Stimulated activated CD4-positive, alpha-beta T cell treated with anti-CD3 and anti-CD28 coated beads, Interleukin-1b, Interleukin-23, amount 100 ng/mL, for 1 hour (primary cell): Measurements from ENCODE around the gene BRD3OS.

Source experiments
- DNase-seq, 2 donors: peaks; one replicate each; pipeline ENCODE4 v3.0.0-alpha.2; 2020; ENCODE audit warnings: low read depth in 2 of 2

BRD3OS gene

GRCh38 chr9:134050726-134051125 is 25.4 kb downstream of the BRD3OS start:
- DNase-seq: no peak

GRCh38 chr9:134051319-134051718 is 26.0 kb downstream of the BRD3OS start:
- no peak for DNase-seq

GRCh38 chr9:134052491-134052890 is 27.2 kb downstream of the BRD3OS start:
- no peak for DNase-seq

GRCh38 chr9:134052941-134053340 is 27.7 kb downstream of the BRD3OS start:
- DNase-seq: no peak

- DNase-seq: no peak
Measured at GRCh38 chr9:134053401-134053871, 28.2 kb downstream of the BRD3OS start.

- DNase-seq: no peak
Measured at GRCh38 chr9:134053941-134054761, 28.9 kb downstream of the BRD3OS start.

- DNase-seq: no peak
Measured at GRCh38 chr9:134054891-134055811, 29.9 kb downstream of the BRD3OS start.

GRCh38 chr9:134055981-134056461 is 30.7 kb downstream of the BRD3OS start:
- DNase-seq: no peak

GRCh38 chr9:134056483-134057306 is 31.4 kb downstream of the BRD3OS start:
- no peak for DNase-seq

GRCh38 chr9:134057307-134057657 is 32.0 kb downstream of the BRD3OS start:
- DNase-seq: no peak

- DNase-seq: no peak
Measured at GRCh38 chr9:134057751-134058701, 32.7 kb downstream of the BRD3OS start.

- DNase-seq: no peak
Measured at GRCh38 chr9:134058716-134059115, 33.4 kb downstream of the BRD3OS start.

GRCh38 chr9:134059188-134059641 is 33.9 kb downstream of the BRD3OS start:
- DNase-seq: no peak

GRCh38 chr9:134059661-134060395 is 34.5 kb downstream of the BRD3OS start:
- no peak for DNase-seq

GRCh38 chr9:134060546-134060945 is 35.3 kb downstream of the BRD3OS start:
- no peak for DNase-seq

GRCh38 chr9:134061019-134061687 is 35.9 kb downstream of the BRD3OS start:
- no peak for DNase-seq

- DNase-seq: no peak
Measured at GRCh38 chr9:134061688-134062371, 36.5 kb downstream of the BRD3OS start.

- no peak for DNase-seq
Measured at GRCh38 chr9:134062461-134063087, 37.3 kb downstream of the BRD3OS start.
